HuH-7.5 (cell line): Measurements from ENCODE around the gene ZNF23.

Source experiments
- DNase-seq: peaks from one replicate; pipeline ENCODE4 v3.0.0; 2011; ENCODE audit warnings: low spot score

The ZNF23 gene

DNA sequence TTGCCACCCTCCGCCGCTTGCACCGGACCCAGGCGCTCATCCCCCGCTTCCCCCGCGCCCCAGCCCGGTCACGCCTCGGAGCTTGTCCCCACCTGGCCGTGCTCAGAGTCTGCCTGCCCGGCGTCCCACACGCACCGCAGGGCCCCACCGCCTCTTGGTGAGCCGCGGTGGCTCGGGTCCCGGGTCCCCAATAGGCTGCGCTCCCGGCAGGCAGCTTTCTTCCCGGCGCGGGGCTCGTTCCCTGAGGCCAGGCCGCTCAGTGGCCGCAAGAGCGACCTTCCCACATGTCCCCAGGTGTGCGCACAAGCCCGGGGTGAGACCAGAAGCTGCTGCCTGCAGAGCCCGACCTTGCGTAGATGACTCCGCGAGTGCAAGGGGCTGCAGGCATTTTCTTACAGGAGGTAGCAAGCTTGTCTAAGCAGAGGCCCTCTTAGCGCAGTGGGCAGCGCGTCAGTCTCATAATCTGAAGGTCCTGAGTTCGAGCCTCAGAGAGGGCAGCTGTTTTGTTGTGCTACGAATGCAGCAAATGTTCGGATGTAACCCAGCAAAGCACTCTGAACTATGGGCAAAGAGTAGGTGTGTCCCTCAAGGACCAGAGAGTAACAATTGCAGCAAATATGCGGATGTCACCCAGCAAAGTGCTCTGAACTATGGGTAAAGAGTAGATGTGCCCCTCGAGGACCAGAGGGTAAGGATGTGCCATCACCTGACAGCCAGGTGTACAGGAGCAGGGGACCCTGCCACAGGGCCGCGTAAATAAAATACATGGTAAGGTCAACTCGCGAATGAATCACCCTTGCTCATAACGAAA, 35.8 kb downstream of the ZNF23 start:
- DNase-seq = peak; percentile 85

DNA sequence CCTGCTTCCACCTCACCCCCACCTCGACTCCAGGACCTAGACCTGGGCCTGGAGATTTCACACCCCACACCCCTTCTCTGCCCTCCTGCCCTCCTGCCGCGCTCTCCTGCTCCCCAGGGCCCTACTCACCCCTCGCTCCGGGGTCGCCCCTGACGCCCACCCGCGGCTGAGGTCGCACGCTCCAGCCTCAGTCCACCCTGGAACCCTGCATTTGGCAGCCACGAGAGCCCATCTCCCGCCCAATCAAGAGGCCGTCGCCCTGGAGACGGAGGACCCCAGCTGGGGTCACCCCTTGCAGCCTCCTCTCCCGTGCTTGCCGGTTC, 36.3 kb downstream of the ZNF23 start:
- DNase-seq = no peak

DNA sequence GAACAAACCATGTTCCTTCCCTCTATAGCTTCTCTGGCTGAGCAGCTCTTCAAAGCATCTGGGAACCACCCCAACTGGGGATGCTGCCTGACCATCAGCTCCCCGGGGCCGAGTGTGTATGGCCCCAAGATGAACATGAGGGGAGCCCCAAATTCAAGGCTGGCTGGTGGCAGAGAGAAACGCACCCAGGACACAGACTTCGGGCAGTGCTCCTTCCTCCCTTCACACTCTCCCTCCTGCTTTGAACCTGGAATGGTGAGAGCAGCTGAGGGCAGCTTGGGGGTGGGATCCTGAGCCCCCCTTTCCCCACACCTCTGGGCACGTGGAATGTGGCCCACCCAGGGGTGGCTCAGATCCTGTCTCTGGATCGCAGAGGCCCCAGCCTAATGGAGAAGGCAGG, 37.4 kb downstream of the ZNF23 start:
- no peak for DNase-seq

DNA sequence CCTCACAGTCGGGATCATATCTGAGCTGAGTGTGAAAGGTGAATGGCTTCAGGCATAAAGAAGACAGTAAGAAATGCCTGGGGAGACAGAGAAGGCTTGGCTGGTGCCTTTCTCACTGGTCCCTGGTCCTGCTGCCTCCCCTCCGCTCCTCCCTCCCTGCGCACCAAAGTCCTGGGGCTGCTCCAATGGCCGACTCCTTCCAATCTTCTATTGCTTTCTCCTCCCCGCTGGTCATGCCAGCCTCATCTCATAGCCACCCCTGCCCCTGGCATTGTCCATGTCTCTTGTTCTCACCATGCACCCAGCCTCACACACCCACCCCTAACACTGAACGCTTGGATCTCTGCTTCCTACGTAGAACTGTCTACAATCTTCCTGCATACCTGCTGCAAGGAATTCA, 38.2 kb downstream of the ZNF23 start:
- DNase-seq = no peak

DNA sequence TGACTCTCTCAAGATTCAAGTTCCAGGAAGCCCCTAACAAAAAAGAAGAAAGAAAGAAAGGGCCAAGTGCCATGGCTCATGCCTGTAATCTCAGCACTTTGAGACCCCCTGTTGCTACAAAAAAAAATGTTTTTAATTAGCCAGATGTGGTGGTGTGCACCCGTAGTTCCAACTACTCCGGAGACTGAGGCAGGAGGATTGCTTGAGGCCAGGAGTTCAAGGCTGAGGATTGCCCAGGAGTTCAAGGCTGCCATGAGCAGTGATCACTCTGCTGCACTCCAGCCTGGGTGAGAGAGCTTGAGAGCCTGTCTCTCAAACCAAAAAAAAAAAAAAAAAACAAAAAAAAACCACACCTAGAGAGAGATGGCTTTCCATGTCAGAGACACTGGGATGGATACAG, 39.0 kb downstream of the ZNF23 start:
- no peak for DNase-seq

DNA sequence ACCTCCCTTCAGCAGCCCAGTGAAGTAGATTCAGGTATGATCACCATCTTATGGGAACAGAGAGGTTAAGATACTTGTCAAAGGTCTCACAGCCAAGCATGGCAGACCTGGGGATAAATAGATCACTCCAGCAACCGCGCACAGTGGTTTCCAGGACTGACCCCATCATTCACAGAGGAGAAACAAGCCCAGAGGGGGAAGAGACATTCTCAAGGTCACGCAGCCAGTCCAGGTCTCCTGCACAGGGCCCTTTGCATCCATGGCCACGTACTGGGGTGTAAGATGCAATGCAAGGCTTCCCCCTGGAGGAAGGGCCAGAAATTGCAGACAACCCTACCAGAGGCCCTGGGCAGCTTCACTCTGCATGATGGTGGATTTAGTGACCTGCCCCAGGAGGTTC, 40.1 kb downstream of the ZNF23 start:
- DNase-seq = peak; percentile 77

DNA sequence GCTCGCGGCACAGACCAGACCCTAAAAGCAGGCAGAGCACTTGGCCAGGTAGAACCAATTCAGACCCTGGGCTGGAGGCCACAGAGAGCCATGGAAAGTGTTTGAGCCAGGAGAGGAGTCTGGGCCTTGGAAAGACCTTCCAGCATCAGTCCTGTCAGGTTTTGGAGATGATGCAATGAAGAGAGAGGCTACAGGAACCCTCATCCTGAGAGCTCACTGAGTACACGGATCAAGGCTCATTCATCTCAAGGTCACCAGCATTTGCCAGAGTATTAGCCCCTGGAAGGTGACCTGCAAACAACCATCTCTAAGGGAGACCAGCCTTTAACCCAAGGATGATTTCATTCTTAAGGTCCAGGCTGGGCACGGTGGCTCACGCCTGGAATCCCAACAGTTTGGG, 48.0 kb downstream of the ZNF23 start:
- no peak for DNase-seq

DNA sequence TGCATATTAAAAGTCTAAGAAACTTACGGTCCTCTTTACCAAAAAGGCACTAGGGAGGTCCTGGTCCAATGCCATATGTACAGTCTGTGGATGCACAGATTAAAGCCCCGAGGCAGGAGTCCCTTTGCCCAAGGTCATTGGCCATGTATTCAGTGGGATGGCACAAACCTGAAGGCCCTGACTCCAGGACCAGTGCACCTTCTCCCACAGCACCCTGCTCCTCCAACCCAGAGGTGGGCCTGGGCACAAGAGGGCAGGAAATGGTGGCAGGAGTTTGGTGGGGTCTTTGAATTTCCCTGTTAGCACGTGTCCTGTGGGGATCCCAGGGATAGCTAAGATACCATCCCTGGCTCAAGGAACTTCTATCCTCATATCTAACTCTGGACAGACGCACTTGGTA, 48.7 kb downstream of the ZNF23 start:
- no peak for DNase-seq

DNA sequence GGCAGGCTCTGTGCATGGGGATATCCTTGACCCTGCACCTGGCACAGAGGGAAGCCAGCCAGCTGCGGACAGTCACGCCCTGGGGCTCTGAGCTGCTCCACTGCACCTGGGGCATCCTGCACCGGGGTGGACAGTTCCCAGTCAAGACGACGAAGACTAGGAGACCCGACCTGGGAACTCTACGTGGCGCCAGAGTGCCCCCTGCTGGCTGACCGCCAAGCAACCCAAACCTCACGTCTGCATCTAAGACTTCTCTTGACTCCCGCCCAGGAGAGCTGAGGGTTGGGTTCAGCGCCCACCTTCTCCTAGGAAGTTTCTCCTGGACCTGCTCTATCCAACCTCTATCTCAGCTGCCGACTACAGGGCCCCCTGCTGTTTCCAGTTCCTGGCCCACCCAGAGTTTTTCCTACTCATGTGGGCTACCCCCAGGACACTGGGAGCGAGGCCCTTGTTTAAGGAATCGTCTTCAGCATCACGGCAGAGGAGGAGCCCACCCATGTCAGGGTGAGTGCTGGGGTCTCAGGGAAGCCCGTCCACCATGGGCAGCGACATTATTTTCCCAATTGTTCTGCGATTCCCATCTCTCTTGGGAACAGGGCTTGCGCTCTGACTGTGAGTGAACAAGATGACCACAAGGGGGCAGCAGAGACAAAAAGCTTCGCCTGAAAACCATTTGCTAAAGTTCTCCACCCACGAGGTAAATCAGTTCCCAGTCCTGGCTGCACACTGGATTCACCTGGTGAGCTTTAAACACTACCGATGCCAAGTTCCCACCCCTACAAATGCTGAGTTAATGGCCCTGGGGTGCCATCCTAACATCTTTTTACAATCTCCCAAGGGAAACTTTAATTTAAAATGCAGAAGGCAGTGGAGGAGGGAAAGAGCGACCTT, 49.5 kb downstream of the ZNF23 start:
- peak; percentile 79 for DNase-seq

DNA sequence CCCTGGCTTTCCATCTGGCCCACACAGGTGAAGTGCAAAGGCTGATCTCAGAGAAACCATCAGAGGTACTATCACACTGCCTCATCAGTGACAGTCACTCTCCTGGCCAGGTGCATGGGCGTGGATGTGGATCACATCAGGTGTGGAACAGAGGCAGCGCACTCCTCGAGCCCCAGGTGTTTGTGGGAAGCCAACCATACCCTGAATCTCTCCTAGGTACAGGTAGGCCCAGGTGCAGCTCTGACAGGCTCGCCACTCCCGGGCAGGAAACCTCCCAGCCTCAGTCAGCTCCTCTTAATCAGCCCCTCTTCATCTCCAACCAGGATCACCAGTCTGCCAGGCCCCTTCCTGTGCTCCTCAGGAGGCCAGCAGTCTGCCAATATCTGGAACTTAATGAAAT, 51.9 kb downstream of the ZNF23 start:
- no peak for DNase-seq

DNA sequence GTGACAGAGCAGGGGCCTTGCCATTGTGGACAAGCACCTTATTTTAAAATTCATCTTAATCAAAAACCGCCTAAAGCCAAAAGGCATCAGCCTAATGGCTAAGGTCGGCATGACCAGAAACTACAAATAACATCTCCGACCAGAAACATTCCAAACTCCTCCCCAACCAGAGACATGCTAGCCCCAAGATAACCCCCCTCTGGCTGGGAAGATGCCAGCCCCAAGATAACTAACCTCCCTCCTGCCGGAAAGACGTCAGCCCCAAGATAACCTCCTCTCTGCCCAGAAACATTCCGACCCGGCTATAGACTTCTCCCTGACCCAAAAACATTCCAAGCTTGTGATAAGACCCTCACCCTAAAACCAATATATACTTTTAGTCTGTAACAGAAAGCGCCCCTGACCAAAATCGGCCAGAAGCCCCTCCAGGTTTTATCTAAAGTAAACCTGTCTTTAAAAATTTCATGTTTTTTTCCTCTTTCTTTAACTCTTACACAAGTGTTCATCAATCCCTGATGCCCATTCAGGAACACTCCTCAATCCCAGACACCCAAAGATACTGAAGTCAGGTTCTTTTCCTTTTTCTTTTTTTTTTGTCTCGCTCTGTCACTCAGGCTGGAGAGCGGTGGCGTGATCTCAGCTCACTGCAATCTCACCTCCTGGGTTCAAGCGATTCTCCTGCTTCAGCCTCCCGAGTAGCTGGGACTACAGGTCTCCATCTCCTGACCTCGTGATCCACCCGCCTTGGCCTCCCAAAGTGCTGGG, 52.9 kb downstream of the ZNF23 start:
- no peak for DNase-seq

DNA sequence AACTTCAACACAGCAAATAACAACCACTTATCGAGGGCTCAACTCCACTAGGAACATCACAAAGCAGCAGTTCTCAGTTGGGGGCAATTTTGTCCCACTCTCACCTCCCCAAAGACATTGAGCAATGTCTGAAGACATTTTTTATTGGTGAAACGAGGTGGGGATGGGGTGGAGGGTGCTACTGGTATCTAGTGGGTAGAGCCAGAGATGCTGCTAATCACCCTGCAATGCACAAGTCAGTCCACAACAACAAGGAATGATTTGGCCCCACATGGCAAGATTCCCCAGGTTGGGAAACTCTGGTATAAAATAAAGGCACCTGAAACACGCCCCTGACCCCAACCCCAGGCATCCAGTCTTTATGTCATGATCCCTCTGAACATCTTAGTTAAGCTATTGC, 53.5 kb downstream of the ZNF23 start:
- no peak for DNase-seq

DNA sequence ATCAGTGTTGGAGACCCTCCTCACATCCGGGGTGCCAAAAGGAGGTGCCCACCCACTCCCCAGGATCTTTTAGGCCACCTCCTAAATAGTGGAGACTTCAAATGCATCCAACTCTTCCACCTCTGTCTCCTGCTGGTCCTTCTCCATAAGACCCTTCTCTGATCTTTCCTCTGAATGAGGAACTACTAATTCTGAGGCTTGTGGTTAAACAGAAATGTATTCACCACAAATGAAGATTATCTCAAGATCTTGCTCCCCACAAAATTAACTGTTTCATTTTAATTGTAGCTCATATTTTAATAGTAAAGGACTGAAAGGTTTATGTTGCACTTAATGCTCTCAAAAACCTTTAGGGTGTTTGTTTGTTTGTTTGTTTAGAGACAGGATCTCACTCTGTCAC, 54.3 kb downstream of the ZNF23 start:
- no peak for DNase-seq

DNA sequence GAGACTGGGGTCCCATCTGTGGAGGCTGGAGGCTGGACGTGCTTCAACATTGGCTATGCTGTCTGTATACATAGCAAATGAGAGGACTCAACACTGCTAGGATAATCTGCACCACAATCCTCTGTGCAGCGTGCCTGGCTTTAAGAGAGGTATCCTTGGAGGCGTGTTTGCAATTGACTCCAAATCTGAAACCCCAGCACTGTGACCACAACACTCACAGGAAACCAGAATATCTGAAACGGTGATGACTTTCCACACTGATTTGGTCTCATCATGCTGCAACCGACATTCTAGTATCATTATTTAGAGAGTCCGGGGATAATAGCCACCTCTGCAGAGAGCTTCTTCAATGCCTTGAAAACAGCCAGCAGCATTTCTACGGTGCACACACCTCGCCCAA, 55.3 kb downstream of the ZNF23 start:
- DNase-seq = no peak

DNA sequence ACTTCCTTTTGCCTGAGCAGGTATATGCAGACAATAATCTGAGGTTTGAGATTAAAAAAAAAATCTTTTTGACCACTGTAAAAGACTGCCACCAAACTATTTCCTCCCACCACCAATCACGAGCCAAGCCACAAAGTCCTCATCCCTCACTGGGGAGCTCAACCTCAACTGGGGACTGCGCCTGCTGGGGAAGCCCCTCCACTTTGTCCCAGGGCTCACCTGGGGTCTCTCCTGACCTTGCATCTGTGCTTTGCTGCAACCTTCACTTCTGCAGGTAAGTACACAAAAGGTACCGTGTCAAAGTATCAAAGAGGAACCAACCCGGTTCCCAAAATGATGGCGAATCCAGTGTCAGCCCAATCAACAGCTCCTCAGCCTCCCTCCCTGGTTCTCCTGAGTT, 55.7 kb downstream of the ZNF23 start:
- no peak for DNase-seq

DNA sequence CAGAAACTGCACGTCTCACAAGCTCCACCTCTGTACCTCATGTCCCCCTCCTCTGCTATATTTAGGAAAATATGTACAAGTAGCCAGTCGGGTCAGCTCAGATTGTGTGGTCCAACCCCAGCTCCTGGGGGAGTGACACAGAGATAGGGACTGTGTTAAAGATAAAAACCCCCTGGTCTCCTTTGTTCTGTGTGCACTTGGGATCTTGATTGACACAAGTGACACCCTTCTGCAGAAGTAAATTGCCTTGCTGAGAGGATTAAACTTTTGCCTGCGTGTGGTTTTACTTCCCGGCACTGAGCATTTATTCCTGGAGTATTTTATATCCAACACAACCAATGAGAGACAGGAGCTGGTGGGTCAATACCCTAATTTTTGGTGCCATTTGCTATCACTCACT, 57.7 kb downstream of the ZNF23 start:
- DNase-seq = no peak

DNA sequence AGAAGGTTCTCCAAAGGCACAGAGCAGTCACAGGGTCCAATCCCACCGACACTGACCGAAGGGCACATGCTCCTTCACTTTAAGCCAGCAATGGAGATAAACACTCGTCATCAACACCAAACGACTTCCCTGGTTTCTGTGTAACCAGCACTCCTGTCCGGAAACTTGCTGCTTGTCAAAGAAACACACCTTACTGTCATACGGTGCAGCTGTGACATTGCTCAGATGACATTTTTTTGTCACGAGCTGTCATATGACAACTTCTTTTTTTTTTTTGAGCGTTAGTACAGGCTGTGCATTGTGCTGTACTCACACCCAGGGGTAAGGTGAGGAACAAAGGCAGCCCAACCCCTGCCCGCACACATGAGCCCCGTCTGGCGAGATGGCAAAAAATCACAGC, 59.4 kb downstream of the ZNF23 start:
- DNase-seq = no peak

DNA sequence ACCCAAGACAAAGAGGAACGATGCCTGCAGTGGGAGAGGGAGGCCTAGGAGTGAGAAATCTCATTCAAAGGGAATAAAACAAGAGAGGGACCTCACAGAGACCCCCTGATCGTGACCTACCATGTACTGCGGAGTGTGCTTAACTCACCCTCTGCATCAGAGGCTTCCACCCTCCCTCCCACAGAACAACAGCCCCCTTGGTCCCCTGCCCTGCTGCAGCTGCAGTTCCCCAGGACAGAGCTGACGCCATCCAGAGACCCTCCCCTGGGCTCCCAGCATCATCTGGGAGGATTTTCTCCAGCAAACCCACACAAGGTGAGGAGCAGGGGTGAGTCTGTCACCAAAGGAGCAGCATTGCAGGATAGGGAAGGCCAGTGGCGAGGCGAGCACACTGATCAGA, 60.0 kb downstream of the ZNF23 start:
- no peak for DNase-seq

DNA sequence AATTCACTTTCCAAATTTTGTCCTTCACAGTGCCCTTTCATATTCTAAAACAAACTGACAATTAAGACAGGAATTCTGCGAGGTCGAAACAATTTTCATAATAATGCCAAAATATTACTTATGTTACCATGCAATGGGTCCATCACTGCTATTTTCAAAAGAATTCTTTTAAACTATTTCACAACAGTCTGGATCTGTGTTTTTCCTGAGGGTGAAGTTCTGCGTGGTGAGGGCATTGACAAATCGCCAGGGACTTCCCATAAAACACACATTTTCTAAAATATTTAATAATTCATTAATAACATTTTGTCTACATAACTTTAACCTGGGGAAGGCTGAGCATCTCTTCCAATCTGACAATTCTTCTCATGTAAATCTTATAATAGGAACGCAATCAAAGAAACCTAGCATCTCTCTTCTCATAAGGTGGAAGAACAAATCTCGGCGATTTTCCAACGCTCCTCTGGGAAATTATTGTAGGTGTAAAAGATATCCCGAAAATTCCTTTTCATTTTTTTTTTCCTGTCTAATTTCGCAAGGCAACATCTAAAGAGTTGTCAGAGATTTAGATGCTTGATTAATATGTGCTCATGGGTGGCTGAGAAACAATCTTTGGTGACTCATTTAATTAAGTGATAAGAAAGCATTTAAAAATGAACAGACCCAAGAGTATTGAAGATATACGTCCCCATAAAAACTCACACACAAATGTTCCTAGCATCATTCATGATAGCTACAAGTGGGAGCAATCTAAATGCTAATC, 62.1 kb downstream of the ZNF23 start:
- no peak for DNase-seq
